Measurements from ENCODE around the gene KIF2C.

KIF2C gene

GRCh38 chr1:44798481-44799365, 59.1 kb downstream of the KIF2C start:
- no peak overlapping the region for H3K4me3 ChIP-seq (ENCODE audit: low read depth, low read length)

DNA sequence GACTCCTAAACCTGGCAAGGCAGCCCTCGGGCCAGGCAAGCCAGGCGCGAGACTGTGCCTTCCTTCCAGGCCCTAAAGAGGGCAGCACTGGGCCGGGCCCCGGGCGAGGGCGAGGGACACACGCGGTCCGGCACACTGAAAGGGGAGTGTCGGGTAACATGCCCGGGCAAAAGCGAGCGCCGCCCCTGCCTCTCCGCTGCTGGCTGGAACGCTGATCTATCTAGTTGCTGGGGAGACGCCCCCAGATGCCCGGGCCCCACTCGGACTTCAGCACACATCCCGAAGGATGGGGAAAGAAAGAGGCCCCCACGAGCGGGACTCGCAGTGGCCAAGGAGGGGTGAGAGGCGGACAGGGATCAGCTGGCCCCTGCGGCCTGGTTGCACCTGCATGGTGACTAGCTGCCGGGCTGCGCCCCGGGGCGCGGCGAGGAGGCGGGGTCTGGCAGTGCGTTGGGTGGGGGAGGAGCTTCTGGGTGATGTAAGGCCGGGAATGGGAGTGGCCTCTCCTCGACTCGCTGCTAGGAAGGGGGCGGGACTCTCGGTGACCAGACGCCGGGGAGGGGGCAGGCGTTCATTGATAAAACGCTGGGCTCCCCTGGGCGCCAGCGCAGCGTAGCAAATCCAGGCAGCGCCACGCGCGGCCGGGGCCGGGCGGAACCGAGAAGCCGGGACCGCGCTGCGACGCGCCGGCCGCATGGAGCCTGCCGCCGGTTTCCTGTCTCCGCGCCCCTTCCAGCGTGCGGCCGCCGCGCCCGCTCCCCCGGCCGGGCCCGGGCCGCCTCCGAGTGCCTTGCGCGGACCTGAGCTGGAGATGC, 60.3 kb downstream of the KIF2C start, which contains the start of gene PLK3:
PLK3 (plus strand) TSS at position 608 of the 815 bp plus-strand sequence; CDS start at position 695, 87 bp downstream.
- peak within 1 kb of the TSS; percentile 83 for H3K4me3 ChIP-seq (ENCODE audit: low read depth, low read length)
- TF ChIP-seq, protein P1, sequence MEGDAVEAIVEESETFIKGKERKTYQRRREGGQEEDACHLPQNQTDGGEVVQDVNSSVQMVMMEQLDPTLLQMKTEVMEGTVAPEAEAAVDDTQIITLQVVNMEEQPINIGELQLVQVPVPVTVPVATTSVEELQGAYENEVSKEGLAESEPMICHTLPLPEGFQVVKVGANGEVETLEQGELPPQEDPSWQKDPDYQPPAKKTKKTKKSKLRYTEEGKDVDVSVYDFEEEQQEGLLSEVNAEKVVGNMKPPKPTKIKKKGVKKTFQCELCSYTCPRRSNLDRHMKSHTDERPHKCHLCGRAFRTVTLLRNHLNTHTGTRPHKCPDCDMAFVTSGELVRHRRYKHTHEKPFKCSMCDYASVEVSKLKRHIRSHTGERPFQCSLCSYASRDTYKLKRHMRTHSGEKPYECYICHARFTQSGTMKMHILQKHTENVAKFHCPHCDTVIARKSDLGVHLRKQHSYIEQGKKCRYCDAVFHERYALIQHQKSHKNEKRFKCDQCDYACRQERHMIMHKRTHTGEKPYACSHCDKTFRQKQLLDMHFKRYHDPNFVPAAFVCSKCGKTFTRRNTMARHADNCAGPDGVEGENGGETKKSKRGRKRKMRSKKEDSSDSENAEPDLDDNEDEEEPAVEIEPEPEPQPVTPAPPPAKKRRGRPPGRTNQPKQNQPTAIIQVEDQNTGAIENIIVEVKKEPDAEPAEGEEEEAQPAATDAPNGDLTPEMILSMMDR (IDR thresholded peaks at IDR 0.05; ENCODE audit: borderline replicate concordance, insufficient read depth, low read depth, low read length) = peak; percentile 94

More at GRCh38 chr1:44798481-44799365, 59.1 kb downstream of the KIF2C start:
- TF ChIP-seq, protein P1 (IDR thresholded peaks at IDR 0.05; ENCODE audit: borderline replicate concordance, insufficient read depth, low read depth, low read length) = no peak

DNA sequence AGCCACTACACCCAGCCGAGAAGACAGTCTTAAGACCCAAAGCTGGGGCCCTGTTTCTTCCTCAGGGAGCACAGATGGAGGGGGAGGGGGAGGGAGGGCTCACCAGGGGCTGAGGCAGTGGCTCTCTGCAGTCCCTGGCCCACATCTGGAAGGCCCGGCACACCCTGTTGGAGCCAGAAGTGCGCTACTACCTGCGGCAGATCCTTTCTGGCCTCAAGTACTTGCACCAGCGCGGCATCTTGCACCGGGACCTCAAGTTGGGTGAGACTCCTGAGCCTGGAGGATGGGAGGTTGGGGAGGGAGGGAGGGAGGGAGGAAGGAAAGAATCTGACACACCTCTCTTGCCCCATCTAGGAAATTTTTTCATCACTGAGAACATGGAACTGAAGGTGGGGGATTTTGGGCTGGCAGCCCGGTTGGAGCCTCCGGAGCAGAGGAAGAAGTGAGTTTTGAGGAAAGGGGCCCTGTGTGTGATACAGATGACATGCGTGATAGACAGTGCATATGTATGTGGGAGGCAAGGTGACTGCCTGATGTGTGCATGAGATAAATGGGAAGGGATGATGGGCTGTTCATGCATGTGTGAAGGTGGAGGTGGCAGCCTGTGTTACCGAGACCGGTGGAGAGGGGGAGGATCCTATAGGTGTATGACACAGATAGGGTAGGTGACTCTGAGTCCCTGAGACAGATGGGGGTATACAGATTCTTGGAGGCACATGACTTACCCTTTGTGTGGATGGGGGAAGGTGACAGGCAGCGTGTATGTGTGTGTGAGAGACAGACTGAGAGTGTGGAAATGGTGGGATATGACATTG, 62.1 kb downstream of the KIF2C start:
- TF ChIP-seq, protein P1 (IDR thresholded peaks at IDR 0.05; ENCODE audit: borderline replicate concordance, insufficient read depth, low read depth, low read length) = no peak
- peak overlapping the region; percentile 29 for H3K4me3 ChIP-seq (ENCODE audit: low read depth, low read length)

DNA sequence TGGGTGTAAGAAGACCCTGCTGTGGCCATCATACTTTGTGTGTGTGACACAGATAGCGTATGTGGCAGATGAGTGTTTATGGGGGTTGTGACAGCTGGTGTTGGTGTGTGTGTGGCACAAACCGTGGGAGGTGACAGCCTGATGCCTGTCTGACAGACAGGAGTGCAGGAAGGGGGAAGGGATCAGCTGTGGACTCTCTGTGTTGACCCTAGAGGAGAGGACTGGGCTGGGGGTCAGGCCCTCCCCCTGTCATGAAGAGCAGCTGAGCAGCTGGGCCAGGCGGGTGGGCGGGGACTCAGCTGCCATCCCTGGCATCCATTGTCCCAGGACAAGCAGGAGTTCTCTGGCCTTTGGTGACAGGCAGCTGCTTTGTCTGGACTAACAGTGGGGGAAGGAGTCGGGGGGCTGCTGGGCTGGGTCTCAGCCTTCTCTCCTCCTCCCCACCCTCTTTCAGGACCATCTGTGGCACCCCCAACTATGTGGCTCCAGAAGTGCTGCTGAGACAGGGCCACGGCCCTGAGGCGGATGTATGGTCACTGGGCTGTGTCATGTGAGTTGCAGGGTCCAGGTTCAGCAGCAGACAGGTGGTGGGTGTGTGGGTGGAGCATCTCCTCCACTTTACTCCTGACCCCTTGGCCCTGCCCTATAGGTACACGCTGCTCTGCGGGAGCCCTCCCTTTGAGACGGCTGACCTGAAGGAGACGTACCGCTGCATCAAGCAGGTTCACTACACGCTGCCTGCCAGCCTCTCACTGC, 62.8 kb downstream of the KIF2C start:
- TF ChIP-seq, protein P1 (IDR thresholded peaks at IDR 0.05; ENCODE audit: borderline replicate concordance, insufficient read depth, low read depth, low read length) = no peak
- H3K4me3 ChIP-seq (ENCODE audit: low read depth, low read length) = no peak overlapping the region

- H3K4me3 ChIP-seq (ENCODE audit: low read depth, low read length) = no peak overlapping the region
- TF ChIP-seq, protein P1 (IDR thresholded peaks at IDR 0.05; ENCODE audit: borderline replicate concordance, insufficient read depth, low read depth, low read length) = no peak
These were observed 63.4 kb downstream of the KIF2C start for GRCh38 chr1:44803062-44803311.
